HG02970 (cell line): ENCODE data around the gene CCDC116.
"Not testable (repeated sequence)": the region's sequence is repeated elsewhere in the genome, so short reads cannot be mapped to it uniquely, and the experiment has no call there.

ENCODE experiments used
- ATAC-seq: cut with Tn5 transposase; IDR thresholded peaks from one replicate; pipeline ENCODE4 v1.9.1; 2021; ENCODE audit warnings: mild to moderate bottlenecking, moderate library complexity, moderate number of reproducible peaks; ENCODE audit not compliant: unreplicated experiment, low FRiP score

Gene CCDC116, protein sequence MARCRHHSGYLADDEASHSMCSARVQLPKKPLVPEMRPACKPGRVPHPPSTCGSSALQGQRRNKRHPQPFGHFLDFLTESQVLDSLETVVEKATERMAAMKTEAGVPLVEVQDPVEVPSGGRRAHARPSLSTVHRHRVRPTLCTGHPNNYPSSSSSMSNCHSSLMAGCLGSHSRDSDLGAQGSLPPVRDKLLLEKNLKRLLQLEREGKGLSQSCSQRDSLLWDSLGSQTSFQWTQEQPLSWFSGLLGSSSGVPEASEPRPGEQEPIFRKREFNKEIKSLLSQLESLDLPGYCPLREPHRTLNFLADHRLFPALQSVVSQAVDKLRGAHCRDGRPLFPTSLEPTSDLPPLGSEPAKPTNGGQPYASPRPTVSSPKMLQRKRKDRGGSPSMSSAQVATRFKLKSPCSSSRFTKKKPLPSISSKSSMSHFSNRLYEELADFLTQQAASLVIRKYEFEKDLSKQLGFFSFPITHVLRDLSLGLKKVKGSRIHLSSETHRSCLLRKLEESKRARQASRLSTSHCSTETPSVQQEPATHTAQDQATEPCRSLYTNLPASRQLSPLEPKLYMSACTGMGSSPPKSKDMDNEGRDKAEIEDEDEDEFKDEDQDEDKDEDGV

DNA sequence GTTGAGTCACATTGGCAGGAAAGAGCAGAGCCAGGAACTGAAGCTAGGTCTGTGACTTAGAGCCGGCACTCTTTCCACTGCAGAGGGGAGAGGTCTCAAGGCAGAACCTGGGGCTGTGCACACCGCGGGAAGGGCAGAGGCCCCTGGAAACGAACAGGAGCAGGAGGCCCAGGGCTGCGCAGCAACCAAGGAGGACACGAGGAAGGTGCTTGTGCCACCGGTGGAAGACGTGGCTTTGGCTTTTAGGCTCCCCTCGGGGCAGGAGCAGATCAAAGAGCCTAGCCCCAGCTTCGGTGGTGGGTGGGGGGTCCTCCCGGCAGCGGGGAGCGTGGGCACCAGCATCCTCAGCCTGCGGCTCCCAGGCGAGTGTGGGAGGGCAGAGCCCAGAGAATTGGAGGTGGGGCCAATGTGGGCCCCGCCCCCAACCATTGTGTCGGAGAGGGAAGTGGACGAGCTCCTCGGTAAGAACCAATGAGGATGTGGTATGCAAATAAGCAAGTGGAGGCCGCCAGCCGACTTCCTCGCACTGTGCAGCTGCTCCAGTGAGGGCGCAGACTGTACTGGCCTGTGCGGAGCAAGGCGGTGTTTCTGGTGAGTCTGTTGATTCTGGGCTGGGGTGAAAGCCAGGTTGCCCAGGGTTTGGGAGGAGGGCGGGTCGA is at the start of gene CCDC116:
CCDC116 (plus strand) TSS at position 524 of the 659 bp plus-strand sequence. CDS start 422 bp downstream, outside the sequence.
- no peak for ATAC-seq

DNA sequence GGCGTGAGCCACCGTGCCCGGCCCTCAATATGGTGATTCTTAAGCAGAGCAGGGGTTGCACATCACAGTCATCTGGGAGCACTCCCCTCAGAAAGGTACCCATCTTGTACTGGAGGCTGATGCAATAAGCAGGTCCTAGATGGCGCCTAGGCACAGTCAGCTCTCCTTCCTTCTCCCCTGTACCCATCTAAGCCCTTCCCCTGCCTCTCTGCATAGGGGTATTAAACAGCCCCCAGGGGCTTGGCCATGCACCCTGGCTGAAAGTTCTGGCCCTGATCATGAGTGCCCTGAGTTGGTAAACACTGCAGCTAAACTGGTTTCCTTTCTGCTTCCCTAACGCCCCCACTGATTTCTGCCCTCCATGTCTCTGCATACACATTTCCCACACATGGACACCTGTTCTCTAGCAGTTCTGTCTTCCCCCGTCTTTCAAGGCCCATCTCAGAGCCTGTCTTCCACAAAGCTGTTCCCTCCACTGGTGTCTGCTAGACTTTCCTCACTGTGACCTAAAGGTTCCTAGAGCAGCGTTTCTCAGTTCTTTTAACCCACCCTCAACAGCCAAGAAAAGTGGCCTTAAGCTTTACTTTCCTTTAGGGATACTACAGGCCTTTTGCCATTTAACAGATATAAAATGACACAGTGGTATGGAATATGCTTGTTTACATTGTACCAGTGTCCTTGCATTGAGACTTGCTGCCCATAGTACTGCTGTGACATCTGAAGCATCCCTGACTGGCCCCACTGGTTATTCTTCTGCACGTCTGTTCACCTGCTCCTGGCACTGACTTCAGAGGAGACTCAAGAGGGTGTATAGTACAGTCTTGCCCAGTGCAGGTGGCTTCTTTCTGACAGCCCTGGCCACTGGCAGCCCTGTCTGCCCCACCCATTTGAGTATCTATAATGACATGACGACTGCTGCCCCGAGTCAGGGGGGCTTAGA is 49.5 kb upstream of the CCDC116 start:
- ATAC-seq = no peak

DNA sequence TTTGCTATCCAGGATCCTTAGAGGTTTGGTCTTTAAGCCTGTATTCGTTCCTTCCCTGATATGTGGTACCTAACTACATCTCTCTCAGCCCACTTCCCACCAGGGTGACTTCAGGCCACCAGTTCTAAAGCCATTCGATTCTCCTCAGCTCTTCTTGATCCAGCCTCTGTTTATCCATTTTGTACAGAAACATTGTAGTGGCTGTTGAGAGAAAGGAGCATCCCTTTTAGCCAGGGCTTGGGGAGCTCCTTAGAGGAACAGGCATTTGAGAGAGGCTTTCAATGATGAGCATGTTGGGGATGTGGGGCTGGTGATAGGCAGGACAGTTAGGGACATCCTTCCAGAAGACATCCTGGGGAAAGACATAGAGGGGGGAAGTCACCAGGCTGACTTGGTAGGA is 47.2 kb upstream of the CCDC116 start:
- ATAC-seq = no peak

DNA sequence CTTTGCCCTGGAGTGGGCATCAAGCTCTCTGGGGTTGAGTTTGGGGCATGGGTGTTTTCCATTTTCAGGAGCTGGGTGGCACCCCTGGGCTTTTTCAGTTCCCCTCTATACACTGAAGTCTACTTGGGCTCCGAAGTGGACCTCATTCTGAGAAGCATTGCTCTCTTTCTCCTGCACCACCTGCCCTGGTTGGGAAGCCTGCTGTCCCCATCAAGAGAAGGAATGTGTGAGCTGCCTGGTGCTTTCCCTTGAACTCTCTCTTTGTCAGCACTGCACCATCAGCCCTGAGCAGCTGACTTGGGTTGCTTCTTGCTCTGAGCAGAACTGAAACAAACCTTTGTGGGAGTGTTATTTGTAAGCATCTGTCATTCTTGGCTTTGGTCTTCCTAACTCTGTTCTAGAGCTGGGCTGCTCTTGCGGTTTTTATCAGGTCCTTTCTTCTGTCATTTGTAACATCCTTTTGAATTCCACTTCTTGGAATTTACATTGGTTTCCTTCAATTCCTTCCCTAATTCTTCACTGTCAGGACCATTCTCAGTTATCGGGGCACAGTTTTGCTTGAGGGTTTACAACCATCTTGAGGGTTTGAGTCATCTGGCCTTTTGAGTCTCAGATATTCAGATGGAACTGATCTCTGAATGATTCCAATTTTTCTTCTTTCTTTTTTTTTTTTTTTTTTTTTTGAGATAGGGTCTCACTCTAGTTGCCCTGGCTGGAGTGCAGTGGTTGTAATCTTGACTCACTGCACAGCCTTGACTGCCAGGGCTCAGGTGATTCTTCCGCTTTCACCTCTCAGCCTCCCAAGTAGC is 44.6 kb upstream of the CCDC116 start:
- peak; percentile 60 for ATAC-seq

DNA sequence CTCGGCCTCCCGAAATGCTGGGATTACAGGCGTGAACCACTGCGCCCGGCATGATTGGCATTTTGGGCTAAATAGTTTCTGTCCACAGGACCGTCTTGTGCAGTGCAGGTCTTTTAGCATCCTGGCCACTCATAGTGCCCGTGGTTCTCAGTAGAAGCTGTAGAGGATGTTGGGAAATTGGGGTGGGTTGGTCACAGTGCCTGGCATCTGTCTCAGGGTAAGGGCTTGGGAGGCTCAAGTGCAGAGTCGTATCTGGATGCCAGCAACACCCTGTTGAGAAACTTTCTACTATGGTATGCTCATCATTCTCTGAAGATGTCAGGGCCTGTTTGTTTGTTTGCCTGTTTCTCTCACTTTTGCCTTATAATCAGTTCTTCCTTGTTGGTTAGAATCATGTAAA is 43.2 kb upstream of the CCDC116 start:
- ATAC-seq = no peak

DNA sequence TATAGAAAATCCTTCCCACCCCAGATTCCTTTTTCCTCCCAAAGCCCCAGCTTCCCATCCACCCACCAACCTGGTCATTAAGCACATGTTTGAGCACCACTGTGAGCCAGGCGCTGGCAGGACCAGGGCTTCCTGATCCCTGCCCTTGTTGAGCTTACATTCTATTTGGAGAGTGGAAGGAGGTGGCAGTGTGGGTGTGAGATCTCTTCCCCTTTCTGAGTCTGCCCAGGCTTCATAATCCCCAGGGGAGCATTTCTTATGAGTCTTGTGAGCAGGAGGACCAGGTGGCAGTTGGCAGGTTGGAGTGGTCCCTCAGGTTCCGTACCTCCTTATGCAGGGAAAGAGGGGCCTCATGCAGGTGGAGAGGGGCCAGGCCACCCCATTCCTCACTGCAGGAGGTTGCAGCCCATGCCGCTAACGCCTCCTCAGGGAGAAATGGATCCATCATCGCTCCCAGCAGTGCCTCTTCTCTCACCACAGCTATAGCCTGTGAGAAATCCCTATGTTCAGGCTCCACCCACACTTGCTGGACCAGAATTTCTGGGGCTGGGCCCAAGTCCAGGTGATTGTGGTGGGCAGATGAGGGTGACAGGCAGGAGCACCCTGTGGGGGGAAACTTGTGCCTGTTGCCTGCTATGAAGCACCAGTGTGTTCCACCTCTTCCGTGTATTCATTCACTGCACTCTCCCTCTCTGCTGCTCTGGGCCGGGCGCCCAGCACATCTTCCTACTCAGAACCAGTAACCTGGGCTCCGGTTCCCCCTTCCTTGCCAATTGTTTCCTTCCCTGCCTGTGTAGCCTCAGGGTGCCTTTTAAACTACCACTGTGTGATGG is 41.5 kb upstream of the CCDC116 start:
- ATAC-seq = no peak

DNA sequence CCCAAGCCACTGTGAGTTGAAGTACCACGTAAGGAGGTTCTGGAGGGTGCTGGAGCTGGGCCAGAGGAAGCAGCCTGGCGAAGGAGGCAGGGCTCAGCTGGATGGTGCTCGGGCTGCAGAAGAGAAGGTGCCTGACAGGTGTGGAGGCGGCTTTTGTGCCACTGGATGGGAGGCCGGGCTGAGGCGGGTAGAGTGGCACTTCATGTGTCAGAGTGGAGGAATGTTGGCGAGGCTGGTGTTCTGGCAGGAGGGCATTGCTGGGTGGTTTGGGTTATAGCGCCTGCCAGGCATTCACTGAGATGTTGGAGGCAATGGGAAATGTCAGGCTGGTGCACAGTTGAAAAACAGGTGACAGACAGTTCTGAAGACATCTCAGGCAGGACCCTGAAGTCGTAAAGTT is 40.9 kb upstream of the CCDC116 start:
- no peak for ATAC-seq

DNA sequence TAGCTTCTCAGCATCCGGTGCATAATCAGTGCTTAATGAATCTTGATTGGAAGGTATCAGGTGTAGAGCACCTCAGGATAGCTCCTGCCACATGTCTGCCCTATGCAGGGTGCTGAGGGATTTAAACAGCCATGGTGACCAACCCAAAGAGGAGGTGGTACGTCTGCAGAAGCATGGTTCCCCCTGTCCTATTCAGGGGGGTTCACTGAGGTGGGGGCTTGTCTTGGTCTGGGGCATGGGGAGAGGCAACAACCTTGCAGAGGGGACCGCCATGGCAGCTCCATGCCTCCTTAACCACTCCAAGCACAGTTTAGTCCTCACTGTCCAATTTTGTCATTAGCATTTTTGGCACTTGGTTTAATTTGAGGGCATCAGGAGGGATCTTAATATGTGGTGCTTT is 40.1 kb upstream of the CCDC116 start:
- no peak for ATAC-seq

DNA sequence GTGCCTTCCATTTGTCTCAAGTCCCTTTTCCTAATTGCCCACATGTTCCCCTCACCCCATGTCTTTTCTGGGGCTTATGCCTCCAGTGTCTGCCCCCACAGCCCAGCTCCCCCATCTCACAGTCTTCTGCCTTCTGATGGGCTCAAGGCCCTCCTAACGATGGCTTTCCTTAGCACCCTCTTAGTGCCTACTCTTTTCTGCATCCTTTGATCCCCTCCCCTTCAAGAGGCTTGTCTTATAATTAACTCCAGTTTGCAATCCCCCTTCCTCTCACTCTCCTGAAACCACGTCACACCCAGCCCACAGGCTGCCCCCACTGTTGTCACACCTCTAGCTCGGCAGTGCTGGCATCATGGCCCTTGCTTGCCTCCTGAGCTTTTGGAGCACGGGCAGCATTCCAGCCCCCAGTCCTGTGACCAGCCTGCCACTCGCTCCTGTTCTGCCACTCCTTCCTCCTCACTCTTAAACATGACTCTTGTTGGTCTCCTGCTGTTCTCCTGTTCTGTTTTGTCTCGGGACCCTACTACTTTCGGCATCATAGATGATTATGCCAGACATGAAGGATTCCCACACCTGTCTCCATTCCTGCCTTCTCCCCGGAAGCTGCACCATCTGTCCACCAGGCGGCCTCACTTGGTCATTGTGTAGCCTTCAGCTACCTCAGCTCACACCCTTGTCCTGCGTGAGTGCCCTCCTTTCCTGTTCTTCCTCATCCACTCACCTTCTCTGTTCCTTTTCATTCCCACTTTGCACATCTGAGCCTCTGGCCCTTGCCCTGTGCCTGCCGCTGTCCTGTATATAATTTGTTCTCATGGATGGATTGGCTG is 38.9 kb upstream of the CCDC116 start:
- ATAC-seq = no peak

DNA sequence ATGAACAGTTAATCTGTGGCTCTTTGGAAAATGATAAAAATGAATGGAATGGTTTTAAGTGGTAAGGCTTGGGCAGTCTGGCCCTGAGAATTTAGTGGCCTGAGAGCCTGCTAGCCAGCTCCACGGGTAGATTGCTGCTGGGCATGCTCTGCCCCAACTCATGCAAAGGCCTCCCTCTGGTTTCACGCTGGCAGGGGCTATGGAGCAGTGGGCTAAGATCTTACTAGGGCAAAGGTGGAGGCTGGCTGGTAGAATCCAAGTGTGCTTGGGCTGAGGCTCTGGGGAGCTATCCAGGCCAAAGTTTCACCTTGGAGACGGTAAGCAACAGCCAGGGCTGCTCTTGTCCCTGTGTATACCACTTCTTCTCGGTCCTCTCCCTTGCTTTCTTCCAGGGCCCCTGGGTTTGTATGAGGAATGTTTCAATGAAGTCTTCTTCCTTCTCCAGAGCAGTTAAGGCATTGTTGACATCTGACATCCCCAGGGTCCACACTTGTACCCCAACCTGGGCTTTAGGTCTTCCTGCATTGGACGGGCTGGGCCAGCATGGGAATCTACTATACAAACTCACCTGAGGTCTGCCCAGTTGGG is 37.6 kb upstream of the CCDC116 start:
- ATAC-seq = no peak

DNA sequence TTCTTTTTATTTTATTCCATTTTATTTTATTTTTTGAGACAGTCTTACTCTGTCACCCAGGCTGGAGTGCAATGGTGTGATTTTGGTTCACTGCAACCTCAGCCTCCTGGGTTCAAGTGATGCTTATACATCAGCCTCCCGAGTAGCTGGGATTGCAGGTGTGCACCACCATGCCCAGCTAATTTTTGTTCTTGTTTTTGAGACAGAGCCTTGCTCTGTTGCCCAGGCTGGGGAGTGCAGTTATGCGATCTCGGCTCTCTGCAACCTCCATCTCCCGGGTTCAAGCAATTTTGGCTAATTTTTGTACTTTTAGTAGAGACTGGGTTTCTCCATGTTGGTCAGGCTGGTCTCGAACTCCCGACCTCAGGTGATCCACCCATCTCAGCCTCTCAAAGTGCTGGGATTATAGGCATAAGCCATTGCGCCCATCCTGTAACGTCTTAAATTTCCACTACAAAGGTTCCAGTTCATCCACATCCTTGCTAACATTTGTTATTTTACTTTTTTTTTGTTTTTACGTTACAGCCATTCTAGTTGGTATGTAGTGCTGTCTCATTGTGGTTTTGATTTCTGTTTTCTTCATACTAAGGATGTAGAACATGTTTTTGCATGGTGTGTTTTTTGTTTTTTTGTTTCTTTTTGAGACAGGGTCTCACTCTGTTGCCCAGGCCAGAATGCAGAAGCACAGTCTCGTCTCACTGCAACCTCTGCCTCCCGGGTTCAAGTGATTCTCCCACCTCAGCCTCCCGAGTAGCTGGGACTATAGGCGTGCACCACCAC is 36.0 kb upstream of the CCDC116 start:
- ATAC-seq = not testable (repeated sequence)

DNA sequence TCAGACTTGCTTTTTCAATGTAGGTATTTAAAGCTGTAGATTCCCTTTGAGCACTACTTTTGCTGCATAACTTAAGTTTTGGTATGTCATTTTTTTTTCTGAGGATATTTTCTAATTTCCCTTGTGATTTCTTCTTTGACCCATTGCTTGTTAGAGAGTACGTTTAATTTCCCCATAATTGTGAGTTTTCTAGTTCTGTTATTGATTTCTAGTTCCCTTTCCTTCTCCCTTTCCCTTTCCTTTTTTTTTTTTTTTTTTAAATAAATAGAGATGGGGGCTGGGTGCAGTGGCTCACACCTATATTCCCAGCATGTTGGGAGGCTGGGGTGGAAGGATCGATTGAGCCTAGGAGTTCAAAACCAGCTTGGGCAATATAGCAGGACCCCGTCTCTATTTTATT is 34.3 kb upstream of the CCDC116 start:
- ATAC-seq = no peak

DNA sequence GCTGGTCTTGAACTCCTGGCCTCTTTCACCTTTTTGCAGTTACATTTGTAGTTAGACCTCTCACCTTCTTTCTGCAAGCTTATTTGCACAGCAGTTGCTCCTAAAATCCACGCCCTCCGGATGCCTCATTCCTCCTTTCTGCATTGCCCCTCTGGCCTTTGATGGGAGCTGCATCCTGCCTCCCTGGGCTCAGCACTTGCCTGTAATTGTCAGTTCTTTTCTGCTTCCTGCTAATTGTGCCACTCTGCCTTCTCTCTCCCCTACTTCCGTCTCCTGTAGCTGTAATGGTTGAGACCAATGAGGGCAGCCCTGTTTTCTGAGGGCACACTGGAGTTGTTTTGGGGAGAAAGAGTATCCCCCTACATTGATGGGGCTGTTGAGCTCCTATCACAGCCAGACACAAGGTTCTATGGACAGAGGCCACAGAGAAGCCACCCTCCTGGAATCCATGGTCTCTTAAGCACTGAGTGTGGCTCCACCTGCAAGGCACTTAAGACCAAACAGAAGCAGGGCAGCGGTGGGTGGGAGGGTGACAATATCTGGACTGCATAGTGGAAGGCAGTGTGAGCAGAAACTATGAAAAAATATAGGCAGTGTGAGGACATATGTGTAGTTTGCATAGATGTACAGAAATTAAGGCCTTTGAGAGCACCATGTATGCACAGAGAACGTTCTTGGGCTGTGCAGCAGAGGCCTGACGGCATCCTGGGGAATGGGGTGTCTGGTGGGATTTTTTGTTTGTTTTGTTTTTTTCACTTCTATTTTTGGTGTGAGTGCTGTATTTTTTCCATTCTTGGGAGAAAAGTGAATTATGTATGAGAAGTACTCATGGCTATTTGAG is 33.3 kb upstream of the CCDC116 start:
- no peak for ATAC-seq

DNA sequence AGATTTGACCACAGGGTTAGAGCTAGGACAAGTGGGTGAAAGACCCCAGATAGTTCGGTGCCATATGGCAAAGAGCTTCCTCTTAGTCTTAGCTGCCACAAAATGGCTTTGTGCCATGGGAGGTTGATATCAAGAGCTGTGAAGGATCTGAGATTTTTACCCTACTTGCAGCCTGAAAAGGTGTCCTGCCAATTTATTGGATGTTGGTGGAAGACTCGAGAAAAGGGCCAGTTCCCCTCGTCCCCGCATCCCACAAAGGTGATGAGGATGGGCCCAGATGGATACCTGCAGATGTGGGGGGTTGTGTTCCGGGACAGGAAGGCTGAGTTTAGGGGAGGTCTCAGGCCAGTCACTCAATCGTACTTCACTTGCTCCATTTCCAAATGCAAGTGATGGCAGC is 30.0 kb upstream of the CCDC116 start:
- ATAC-seq = no peak

DNA sequence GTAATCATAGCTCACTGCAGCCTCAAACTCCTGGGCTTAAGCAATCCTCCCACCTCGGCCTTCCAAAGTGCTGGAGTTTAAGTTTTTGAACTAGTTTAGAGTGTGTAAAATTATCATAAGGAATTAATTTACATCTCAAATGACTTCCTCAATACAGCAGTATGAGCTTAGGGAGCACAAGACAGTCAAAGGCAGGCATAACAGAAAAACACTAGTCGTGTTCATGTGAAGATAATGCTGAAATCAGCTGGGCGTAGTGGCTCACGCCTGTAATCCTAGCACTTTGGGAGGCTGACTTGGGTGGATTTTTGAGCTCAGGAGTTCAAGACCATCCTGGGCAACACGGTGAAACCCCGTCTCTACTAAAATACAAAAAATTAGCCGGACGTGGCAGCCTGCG is 28.6 kb upstream of the CCDC116 start:
- no peak for ATAC-seq
